Cerebellar nuclear complex (tissue), 1 donor: ENCODE data around the gene WBP2NL.
"Not testable (repeated sequence)": the region's sequence is repeated elsewhere in the genome, so short reads cannot be mapped to it uniquely, and the experiment has no call there.

Source experiments
- DNase-seq, 2 experiments: peaks; one replicate each; lab custom pipeline; 2025; lab: John Stamatoyannopoulos, UW

WBP2NL gene

GRCh38 chr22:42033263-42034181 lies 34.9 kb downstream of the WBP2NL start:
- no peak for DNase-seq

GRCh38 chr22:42035256-42035655 lies 36.7 kb downstream of the WBP2NL start:
- DNase-seq, result no peak

- DNase-seq, result no peak
Observed at GRCh38 chr22:42039271-42039670, 40.7 kb downstream of the WBP2NL start.

GRCh38 chr22:42041784-42042183 lies 43.2 kb downstream of the WBP2NL start:
- DNase-seq, result no peak

GRCh38 chr22:42050641-42051180 lies 52.1 kb downstream of the WBP2NL start:
- no peak for DNase-seq

- no peak for DNase-seq
Observed at GRCh38 chr22:42052765-42053164, 54.2 kb downstream of the WBP2NL start.

GRCh38 chr22:42056757-42057511 lies 58.3 kb downstream of the WBP2NL start:
- DNase-seq, result no peak

GRCh38 chr22:42060489-42060888 lies 61.9 kb downstream of the WBP2NL start:
- DNase-seq, result no peak

- DNase-seq, result no peak
Observed at GRCh38 chr22:42061041-42061440, 62.5 kb downstream of the WBP2NL start.

- DNase-seq, result no peak
Observed at GRCh38 chr22:42062506-42063170, 64.0 kb downstream of the WBP2NL start.

- no peak for DNase-seq
Observed at GRCh38 chr22:42064629-42065028, 66.0 kb downstream of the WBP2NL start.

- no peak for DNase-seq
Observed at GRCh38 chr22:42065438-42066125, 67.0 kb downstream of the WBP2NL start.

GRCh38 chr22:42066126-42066761 lies 67.7 kb downstream of the WBP2NL start:
- DNase-seq, result no peak

GRCh38 chr22:42066937-42067336 lies 68.3 kb downstream of the WBP2NL start:
- no peak for DNase-seq

GRCh38 chr22:42067671-42068251 lies 69.2 kb downstream of the WBP2NL start:
- DNase-seq, result no peak

- DNase-seq, result no peak
Observed at GRCh38 chr22:42068291-42068690, 69.7 kb downstream of the WBP2NL start.

- DNase-seq, result no peak
Observed at GRCh38 chr22:42069801-42070516, 71.4 kb downstream of the WBP2NL start.

- peak; percentile 83 to 97 for DNase-seq
Observed at GRCh38 chr22:42070517-42071422, 72.2 kb downstream of the WBP2NL start, which contains the start of gene NAGA. Gene NAGA (minus strand): TSS chr22:42070812. CDS start chr22:42070297, 515 bp downstream.

- not testable (repeated sequence) for DNase-seq
Observed at GRCh38 chr22:42071508-42071907, 72.9 kb downstream of the WBP2NL start.
